ENCODE results near the gene CDH4. TPM values are rescaled to one million over a fixed set of nuclear protein-coding genes. Genes with fewer than 3 reads are reported as not detected.
"Not testable (repeated sequence)": the region's sequence is repeated elsewhere in the genome, so short reads cannot be mapped to it uniquely, and the experiment has no call there.

The CDH4 gene
- total and polyA plus RNA-seq, 9 donors: 0.12 to 4.4 (median 0.36) TPM

DNA sequence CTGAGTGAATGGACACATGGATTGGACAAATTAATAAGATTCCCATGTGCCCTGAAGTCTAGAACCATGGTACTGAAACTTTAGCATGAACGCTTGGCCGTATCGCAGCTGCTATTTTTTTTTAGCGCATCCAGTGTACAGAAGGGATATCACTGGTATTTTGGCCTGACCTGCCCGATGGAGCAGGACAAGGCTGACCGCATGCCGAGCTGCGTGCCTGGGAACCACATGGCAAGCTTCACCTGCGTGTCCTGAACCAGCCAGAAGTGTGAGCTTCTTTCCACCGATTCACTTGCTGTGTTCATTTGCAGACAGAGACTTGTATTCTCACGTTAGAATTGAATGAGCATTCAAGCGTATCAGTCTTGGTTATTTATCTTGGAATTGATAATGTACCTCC, 145.7 kb downstream of the CDH4 start:
- TF ChIP-seq EP300 (IDR thresholded peaks at IDR 0.05) (no peak), POLR2A (IDR thresholded peaks at IDR 0.05) (no peak)
- TF ChIP-seq, protein P1, sequence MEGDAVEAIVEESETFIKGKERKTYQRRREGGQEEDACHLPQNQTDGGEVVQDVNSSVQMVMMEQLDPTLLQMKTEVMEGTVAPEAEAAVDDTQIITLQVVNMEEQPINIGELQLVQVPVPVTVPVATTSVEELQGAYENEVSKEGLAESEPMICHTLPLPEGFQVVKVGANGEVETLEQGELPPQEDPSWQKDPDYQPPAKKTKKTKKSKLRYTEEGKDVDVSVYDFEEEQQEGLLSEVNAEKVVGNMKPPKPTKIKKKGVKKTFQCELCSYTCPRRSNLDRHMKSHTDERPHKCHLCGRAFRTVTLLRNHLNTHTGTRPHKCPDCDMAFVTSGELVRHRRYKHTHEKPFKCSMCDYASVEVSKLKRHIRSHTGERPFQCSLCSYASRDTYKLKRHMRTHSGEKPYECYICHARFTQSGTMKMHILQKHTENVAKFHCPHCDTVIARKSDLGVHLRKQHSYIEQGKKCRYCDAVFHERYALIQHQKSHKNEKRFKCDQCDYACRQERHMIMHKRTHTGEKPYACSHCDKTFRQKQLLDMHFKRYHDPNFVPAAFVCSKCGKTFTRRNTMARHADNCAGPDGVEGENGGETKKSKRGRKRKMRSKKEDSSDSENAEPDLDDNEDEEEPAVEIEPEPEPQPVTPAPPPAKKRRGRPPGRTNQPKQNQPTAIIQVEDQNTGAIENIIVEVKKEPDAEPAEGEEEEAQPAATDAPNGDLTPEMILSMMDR (IDR thresholded peaks at IDR 0.05): no peak
- Histone ChIP-seq H3K4me3 (no peak overlapping the region), H3K4me1 (ENCODE audit: insufficient read depth) (no peaks in the 10 kb centered on the region), H3K36me3 (no peaks in the 10 kb centered on the region), H3K27ac (no peak overlapping the region), H3K27me3 (no peaks in the 10 kb centered on the region), H3K9me3 (no peaks in the 10 kb centered on the region)
- intact Hi-C loops (cut with DNase I): no loop called here
- WGBS, 3 donors: 86 to 88% (median 88%) methylated on average over 12 of the region's 12 CpGs
- no peak for DNase-seq

DNA sequence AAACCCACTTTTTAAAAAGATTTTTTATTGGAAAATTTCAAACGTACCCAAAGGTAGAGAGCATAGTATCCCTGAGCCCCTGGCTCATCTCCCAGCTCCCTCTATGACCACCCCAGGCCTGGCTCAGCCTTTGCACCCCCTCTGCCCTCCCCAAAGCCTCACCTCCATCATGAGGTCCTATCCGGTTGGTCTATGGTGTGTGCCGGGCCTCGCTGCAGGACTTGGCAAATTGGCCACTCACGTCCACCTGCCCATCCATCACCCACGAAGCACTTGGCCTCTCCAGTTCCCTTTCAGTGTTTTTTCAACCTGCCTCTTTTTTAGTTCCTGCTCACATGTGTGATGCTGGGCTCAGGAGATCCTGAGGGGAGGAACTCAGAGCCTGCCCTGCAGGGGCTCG, 147.4 kb downstream of the CDH4 start:
- TF ChIP-seq EP300 (IDR thresholded peaks at IDR 0.05) (no peak), POLR2A (IDR thresholded peaks at IDR 0.05) (no peak)
- TF ChIP-seq, protein P1 (IDR thresholded peaks at IDR 0.05): no peak
- 75 to 90% (median 88%) methylated on average over 7 of the region's 7 CpGs for WGBS, 3 donors
- no peak for DNase-seq
- no peak overlapping the region for H3K27ac ChIP-seq
- H3K27me3 ChIP-seq: no peaks in the 10 kb centered on the region
- H3K36me3 ChIP-seq: no peaks in the 10 kb centered on the region
- no peaks in the 10 kb centered on the region for H3K9me3 ChIP-seq
- intact Hi-C loops (cut with DNase I): no loop called here
- no peak overlapping the region for H3K4me3 ChIP-seq
- no peaks in the 10 kb centered on the region for H3K4me1 ChIP-seq (ENCODE audit: insufficient read depth)

DNA sequence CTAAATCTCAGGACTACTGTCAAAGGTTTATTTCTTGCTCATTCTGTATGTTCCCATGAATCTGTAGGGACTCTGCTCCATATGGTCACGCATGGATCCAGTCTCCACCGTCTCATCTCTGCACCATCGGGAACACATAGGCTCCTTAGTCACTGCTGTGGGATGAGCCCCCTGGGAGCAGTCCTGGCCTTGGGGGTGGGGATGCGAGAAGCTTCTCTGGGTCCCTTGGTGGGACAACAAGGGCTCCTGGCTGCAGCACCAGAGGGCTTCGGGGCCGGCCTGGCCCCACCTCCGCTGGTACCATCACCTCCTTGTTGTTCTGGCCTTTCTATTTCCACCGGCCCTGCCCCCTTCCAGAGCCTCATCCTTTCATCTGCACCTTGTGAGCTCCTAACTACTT, 148.4 kb downstream of the CDH4 start:
- TF ChIP-seq, protein P1 (IDR thresholded peaks at IDR 0.05): no peak
- no peak for TF ChIP-seq POLR2A (IDR thresholded peaks at IDR 0.05)
- TF ChIP-seq EP300 (IDR thresholded peaks at IDR 0.05): no peak
- Histone ChIP-seq H3K9me3 (no peaks in the 10 kb centered on the region), H3K4me3 (no peak overlapping the region), H3K27ac (no peak overlapping the region), H3K36me3 (no peaks in the 10 kb centered on the region), H3K27me3 (no peaks in the 10 kb centered on the region), H3K4me1 (ENCODE audit: insufficient read depth) (no peaks in the 10 kb centered on the region)
- no peak for DNase-seq
- intact Hi-C loops (cut with DNase I): no loop called here
- WGBS, 3 donors: 77 to 85% (median 85%) methylated on average over 8 of the region's 8 CpGs

DNA sequence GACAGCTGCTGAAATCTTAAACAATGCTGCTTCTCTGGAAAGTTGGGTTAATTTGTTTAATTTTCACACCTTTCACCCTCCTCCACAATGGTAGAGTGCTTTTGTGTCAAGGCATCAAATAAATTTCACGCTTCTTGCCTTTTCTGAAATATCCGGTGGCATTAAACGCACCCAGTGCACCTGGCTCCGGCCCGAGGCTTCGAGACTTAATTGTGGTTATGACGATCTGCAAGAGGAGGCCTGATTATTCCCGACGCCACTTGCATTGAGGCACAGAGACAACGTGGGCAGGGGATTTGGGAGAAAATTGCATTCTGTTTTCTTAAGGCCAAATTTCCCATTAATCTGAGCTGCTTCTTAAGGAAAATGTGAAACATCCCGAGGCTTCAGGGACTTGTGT, 152.2 kb downstream of the CDH4 start:
- 78 to 83% (median 83%) methylated on average over 11 of the region's 11 CpGs for WGBS, 3 donors
- Histone ChIP-seq H3K27me3 (no peaks in the 10 kb centered on the region), H3K4me3 (no peak overlapping the region), H3K36me3 (no peaks in the 10 kb centered on the region), H3K9me3 (no peaks in the 10 kb centered on the region), H3K27ac (no peak overlapping the region), H3K4me1 (ENCODE audit: insufficient read depth) (no peaks in the 10 kb centered on the region)
- TF ChIP-seq POLR2A (IDR thresholded peaks at IDR 0.05) (no peak), EP300 (IDR thresholded peaks at IDR 0.05) (no peak)
- TF ChIP-seq, protein P1 (IDR thresholded peaks at IDR 0.05): no peak
- DNase-seq: no peak
- intact Hi-C loops (cut with DNase I): no loop called here

DNA sequence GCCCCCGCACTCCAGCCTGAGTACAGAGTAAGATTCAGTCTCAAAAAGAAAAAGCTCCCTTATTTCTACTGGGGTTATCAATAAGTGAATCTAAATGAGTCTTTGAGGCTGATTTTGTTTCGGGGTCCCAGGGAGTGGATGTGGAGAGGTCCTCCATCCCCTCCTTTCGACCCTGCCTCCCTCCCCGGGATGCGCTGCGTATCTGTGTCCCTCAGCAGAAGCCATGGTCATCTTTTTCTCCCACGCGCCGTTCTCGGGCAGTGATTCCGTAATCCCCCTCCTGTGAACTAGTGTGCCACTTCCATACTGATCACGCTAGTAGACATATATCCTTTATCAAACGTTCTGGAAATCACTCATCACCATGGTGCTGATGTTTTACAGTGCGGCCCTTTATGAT, 152.9 kb downstream of the CDH4 start:
- H3K9me3 ChIP-seq: no peaks in the 10 kb centered on the region
- WGBS, 3 donors: 84 to 88% (median 87%) methylated on average over 14 of the region's 14 CpGs
- no peak overlapping the region for H3K4me3 ChIP-seq
- no peaks in the 10 kb centered on the region for H3K4me1 ChIP-seq (ENCODE audit: insufficient read depth)
- H3K27me3 ChIP-seq: no peaks in the 10 kb centered on the region
- H3K27ac ChIP-seq: no peak overlapping the region
- intact Hi-C loops (cut with DNase I): no loop called here
- H3K36me3 ChIP-seq: no peaks in the 10 kb centered on the region
- no peak for DNase-seq
- TF ChIP-seq, protein P1 (IDR thresholded peaks at IDR 0.05): no peak
- TF ChIP-seq POLR2A (IDR thresholded peaks at IDR 0.05): no peak

DNA sequence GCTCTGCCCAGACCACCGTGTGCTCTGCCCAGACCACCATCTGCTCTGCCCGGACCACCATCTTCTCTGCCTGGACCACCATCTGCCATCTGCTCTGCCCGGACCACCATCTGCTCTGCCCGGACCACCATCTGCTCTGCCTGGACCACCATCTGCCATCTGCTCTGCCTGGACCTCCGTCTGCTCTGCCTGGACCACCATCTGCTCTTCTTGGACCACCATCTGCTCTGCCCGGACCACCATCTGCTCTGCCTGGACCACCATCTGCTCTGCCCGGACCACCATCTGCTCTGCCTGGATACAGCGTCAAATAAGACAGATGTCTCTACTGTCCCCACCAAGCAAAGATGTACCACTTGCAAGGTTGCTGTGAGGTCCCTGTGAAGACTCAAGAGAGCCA, 154.7 kb downstream of the CDH4 start:
- H3K9me3 ChIP-seq; DNase-seq; H3K4me3 ChIP-seq; H3K27me3 ChIP-seq; H3K36me3 ChIP-seq; H3K27ac ChIP-seq; intact Hi-C loops (cut with DNase I); H3K4me1 ChIP-seq (ENCODE audit: insufficient read depth): not testable (repeated sequence)
- 81 to 93% (median 92%) methylated on average over 8 of the region's 8 CpGs for WGBS, 3 donors

Data from ovary (tissue), 9 donors.